Prostate gland (tissue), 2 donors: Measurements from ENCODE around the gene GOLGA8H.

ENCODE experiments used
- CTCF ChIP-seq, 4 experiments: fragments of 200-600 bp in 2 of 4; fragments of 450-650 bp in 2 of 4; sonication (generic) in 2 of 4; IDR thresholded peaks; 1 replicate in 3 of 4; 2 replicates in 1 of 4; pipeline ENCODE4 v1.5.1; 2016 to 2019; ENCODE audit warnings: antibody characterized with exemption in 4 of 4, mild to moderate bottlenecking in 2 of 4, moderate library complexity in 2 of 4
- POLR2AphosphoS5 ChIP-seq: sonication (generic); formaldehyde crosslinking; IDR thresholded peaks from one replicate; pipeline ENCODE4 v1.6.1; 2017; ENCODE audit warnings: antibody characterized with exemption

- peak in 1 of 4 experiments; percentile 22 for TF ChIP-seq CTCF (IDR thresholded peaks at IDR 0.05)
- TF ChIP-seq POLR2AphosphoS5 = peak; percentile 70
These were observed 21.8 kb downstream of the GOLGA8H start, which contains the start of gene ARHGAP11B for GRCh38 chr15:30625436-30626193.
